A549 (cell line): ENCODE results near the gene MSRB3. TPM values are rescaled to one million over a fixed set of nuclear protein-coding genes. Genes with fewer than 3 reads are reported as not detected.

ENCODE experiments used
- ATAC-seq, 2 experiments: fragments of 200-7000 bp in 1 of 2; fragments of >200 bp in 1 of 2; cut with Nextera tagmentation in 1 of 2; cut with Tn5 transposase in 1 of 2; 3 replicates each; pipeline versions ENCODE4 v1.8.0 to v1.9.1; 2018 to 2020; ENCODE audit warnings: mild to moderate bottlenecking in 1 of 2, moderate library complexity in 1 of 2
- CTCF ChIA-PET: fragments of 300-600 bp; sonication (Branson Sonifier 250); formaldehyde crosslinking; extraction: SDS; loops from one replicate; lab custom pipeline; 2021; ENCODE audit warnings: antibody characterized with exemption, inconsistent platforms; lab: Yijun Ruan, JAX
- POLR2A ChIA-PET: fragments of 350-600 bp; formaldehyde crosslinking; extraction: SDS; loops from one replicate; lab custom pipeline; 2021; ENCODE audit warnings: antibody characterized with exemption, inconsistent platforms; lab: Yijun Ruan, JAX
- DNase-seq, 2 experiments: peaks; one replicate each; pipeline versions ENCODE4 v3.0.0 to v3.0.0-alpha.2; 2011 to 2016; ENCODE audit warnings: low read depth in 1 of 2, low spot score in 1 of 2
- FAIRE-seq: peaks from 2 replicates; lab custom pipeline; 2011; peaks lifted over from hg19 to GRCh38; lab: Jason Lieb, UNC
- H3K27ac ChIP-seq, 2 experiments: fragments of >200 bp; sonication (Bioruptor Twin); formaldehyde crosslinking; 3 replicates each; pipeline ENCODE4 v1.5.1; 2016 to 2017
- H3K4me1 ChIP-seq: fragments of >200 bp; sonication (Bioruptor Twin); formaldehyde crosslinking; 3 replicates; pipeline ENCODE4 v1.6.1; 2016
- H3K4me2 ChIP-seq: fragments of >200 bp; sonication (Bioruptor Twin); formaldehyde crosslinking; 3 replicates; pipeline ENCODE4 v1.6.1; 2016
- H3K4me3 ChIP-seq: fragments of >200 bp; sonication (Bioruptor Twin); formaldehyde crosslinking; 3 replicates; pipeline ENCODE4 v1.5.1; 2016
- H3K9me3 ChIP-seq: fragments of >200 bp; sonication (Bioruptor Twin); formaldehyde crosslinking; 3 replicates; pipeline ENCODE4 v1.6.1; 2016
- BHLHE40 ChIP-seq: IDR thresholded peaks from 2 replicates; pipeline ENCODE4 v1.6.1; 2012; ENCODE audit warnings: low read depth, low read length, inconsistent platforms
- EHF ChIP-seq: fragments of 250-450 bp; sonication (Bioruptor Pico); IDR thresholded peaks from 2 replicates; pipeline ENCODE4 v1.5.0; 2020; ENCODE audit warnings: mild to moderate bottlenecking
- EP300 ChIP-seq, 2 experiments: fragments of >200 bp; sonication (Bioruptor Twin); formaldehyde crosslinking; IDR thresholded peaks; 2 replicates in 1 of 2; 3 replicates in 1 of 2; pipeline ENCODE4 v1.6.1; 2016 to 2017
- ESRRA ChIP-seq: fragments of 150-350 bp; IDR thresholded peaks from 2 replicates; pipeline ENCODE4 v1.6.1; 2014; ENCODE audit warnings: mild to moderate bottlenecking, low read length, borderline replicate concordance
- HOXA7 ChIP-seq: fragments of 250-450 bp; sonication (Bioruptor Pico); IDR thresholded peaks from 2 replicates; pipeline ENCODE4 v1.5.0; 2020; ENCODE audit warnings: mild to moderate bottlenecking, moderate library complexity
- HOXB13 ChIP-seq: fragments of 250-450 bp; sonication (Bioruptor Pico); IDR thresholded peaks from 2 replicates; pipeline ENCODE4 v1.5.0; 2020; ENCODE audit warnings: low read depth, mild to moderate bottlenecking, moderate library complexity
- HOXB5 ChIP-seq: fragments of 250-450 bp; sonication (Bioruptor Pico); IDR thresholded peaks from 2 replicates; pipeline ENCODE4 v1.5.0; 2020; ENCODE audit warnings: mild to moderate bottlenecking, moderate library complexity
- JUN ChIP-seq, 2 experiments: fragments of >200 bp; sonication (Bioruptor Twin); formaldehyde crosslinking; IDR thresholded peaks; 2 replicates in 1 of 2; 3 replicates in 1 of 2; pipeline ENCODE4 v1.6.1; 2016 to 2017
- KDM1A ChIP-seq: fragments of 200-600 bp; sonication (generic); IDR thresholded peaks from 2 replicates; pipeline ENCODE4 v1.6.1; 2016; ENCODE audit warnings: low read depth, mild to moderate bottlenecking
- KDM5A ChIP-seq: fragments of 200-600 bp; sonication (generic); IDR thresholded peaks from 2 replicates; pipeline ENCODE4 v1.6.1; 2016; ENCODE audit warnings: antibody characterized with exemption, mild to moderate bottlenecking
- MAFK ChIP-seq: fragments of 450-650 bp; IDR thresholded peaks from 2 replicates; pipeline ENCODE4 v1.6.1; 2014; ENCODE audit not compliant: partially characterized antibody
- POLR2A ChIP-seq: IDR thresholded peaks from 2 replicates; pipeline ENCODE4 v1.6.1; 2012; ENCODE audit warnings: mild to moderate bottlenecking, low read length
- RAD21 ChIP-seq, 2 experiments: fragments of >200 bp in 1 of 2; sonication (Bioruptor Twin) in 1 of 2; formaldehyde crosslinking in 1 of 2; IDR thresholded peaks in 1 of 2; conservative IDR thresholded peaks in 1 of 2; 2 replicates in 1 of 2; 3 replicates in 1 of 2; pipeline ENCODE4 v1.6.1; 2012 to 2018; ENCODE audit warnings: inconsistent platforms in 1 of 2
- RCOR1 ChIP-seq: fragments of 150-350 bp; IDR thresholded peaks from 2 replicates; pipeline ENCODE4 v1.6.1; 2014; ENCODE audit warnings: antibody characterized with exemption, low read length, low read depth
- TFCP2L1 ChIP-seq: fragments of 250-450 bp; sonication (Bioruptor Pico); IDR thresholded peaks from 2 replicates; pipeline ENCODE4 v1.5.0; 2021; ENCODE audit warnings: mild to moderate bottlenecking
- TP53 ChIP-seq: fragments of 250-450 bp; sonication (Bioruptor Pico); IDR thresholded peaks from 2 replicates; pipeline ENCODE4 v1.5.0; 2021; ENCODE audit warnings: mild to moderate bottlenecking, moderate library complexity
- ZC3H11A ChIP-seq: fragments of 450-650 bp; IDR thresholded peaks from 2 replicates; pipeline ENCODE4 v1.6.1; 2014; ENCODE audit warnings: antibody characterized with exemption, mild to moderate bottlenecking
- ZFP36 ChIP-seq: fragments of 450-650 bp; IDR thresholded peaks from 2 replicates; pipeline ENCODE4 v1.6.1; 2014; ENCODE audit warnings: borderline replicate concordance; ENCODE audit not compliant: partially characterized antibody
- ZSCAN20 ChIP-seq: fragments of 250-450 bp; sonication (Bioruptor Pico); IDR thresholded peaks from 2 replicates; pipeline ENCODE4 v1.8.0; 2022; ENCODE audit warnings: mild to moderate bottlenecking, moderate library complexity
- WGBS: methylation state at CpG from one replicate; pipeline ENCODE4 v1.1.6; 2017; ENCODE audit errors: missing lambda C conversion rate; 5-methylcytosine and 5-hydroxymethylcytosine counted together
- polyA plus RNA-seq, 4 experiments: library from polyadenylated mRNA; depleted of rRNA in 3 of 4; stranded (reverse); fragments of >200 nt; fragmentation: RNase III in 1 of 4; extraction: RNeasy Plus Mini Kit Qiagen cat#74134 plus additional on column Dnase treatment in 1 of 4; gene quantifications; 2 replicates in 3 of 4; 3 replicates in 1 of 4; pipeline ENCODE4 v1.2.3, GENCODE V29; 2011 to 2017
- TF ChIP-seq, protein P1 (sequence below): fragments of 250-450 bp; sonication (Bioruptor Pico); IDR thresholded peaks from 2 replicates; pipeline ENCODE4 v1.5.0; 2020; ENCODE audit warnings: low read depth, mild to moderate bottlenecking, moderate library complexity
- TF ChIP-seq, protein P2 (sequence below): fragments of 450-650 bp; IDR thresholded peaks from 2 replicates; pipeline ENCODE4 v1.6.1; 2014; ENCODE audit warnings: antibody characterized with exemption
- TF ChIP-seq, protein P3 (sequence below): fragments of >200 bp; sonication (Bioruptor Twin); formaldehyde crosslinking; IDR thresholded peaks from 2 replicates; pipeline ENCODE4 v1.6.1; 2016
- TF ChIP-seq, protein P4 (sequence below): fragments of 200-600 bp; sonication (generic); IDR thresholded peaks from 2 replicates; pipeline ENCODE4 v1.6.1; 2016; ENCODE audit warnings: antibody characterized with exemption, mild to moderate bottlenecking, moderate library complexity
- TF ChIP-seq, protein P5 (sequence below): fragments of 150-350 bp; IDR thresholded peaks from 2 replicates; pipeline ENCODE4 v1.6.1; 2014; ENCODE audit warnings: low read depth, mild to moderate bottlenecking, low read length
- TF ChIP-seq, protein P6 (sequence below): fragments of >200 bp; sonication (Bioruptor Twin); formaldehyde crosslinking; IDR thresholded peaks from 3 replicates; pipeline ENCODE4 v1.5.1; 2016

MSRB3 gene
- polyA plus RNA-seq, 2 of the 4 experiments (the other 2 are of a cell fraction) = 25.2 to 46.1 TPM

DNA sequence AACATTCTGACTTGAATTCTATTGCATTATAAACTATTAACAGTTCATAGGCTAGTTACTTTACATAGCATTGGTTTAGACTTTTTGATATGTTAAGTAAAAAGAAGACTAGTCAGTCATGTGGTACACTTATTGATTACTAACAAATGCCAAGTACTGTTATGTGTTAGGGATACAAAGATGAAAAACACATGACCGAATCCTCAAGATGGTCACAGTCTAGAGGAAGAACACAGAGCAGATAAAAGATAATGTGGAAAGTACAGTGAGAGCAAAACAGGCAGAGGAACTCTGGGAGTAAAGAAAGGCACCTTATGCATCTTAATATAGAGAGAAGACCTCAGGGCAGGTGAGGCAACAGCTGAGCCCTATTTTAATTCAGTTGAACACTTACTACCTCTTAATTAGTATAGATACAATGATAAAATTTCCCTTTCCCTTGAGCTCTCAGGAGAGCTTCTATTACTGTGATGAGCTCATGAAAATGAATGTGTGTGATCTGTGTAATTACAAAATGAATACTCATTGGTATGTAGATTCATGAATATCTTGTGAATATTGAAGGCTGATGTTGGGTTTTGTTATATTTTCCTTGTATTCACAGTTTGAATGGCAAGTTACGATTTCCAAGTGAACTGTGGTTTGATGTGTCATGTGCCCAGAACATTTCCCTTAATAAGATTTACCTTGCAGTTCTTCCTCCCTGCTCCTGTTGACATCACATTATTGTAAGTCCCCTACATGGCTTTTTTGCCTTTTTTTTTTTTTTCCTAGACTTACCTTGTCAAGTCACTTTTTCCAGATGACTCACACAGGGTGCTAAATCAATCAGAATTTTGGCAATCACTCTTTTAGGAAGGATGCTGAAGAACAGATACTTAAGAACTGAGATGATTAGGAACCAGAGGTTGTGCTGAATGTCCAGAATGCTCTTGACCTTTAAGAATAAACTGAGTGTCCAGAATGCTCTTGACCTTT, 29.5 kb upstream of the MSRB3 start (continued):
- TF ChIP-seq, protein P1, sequence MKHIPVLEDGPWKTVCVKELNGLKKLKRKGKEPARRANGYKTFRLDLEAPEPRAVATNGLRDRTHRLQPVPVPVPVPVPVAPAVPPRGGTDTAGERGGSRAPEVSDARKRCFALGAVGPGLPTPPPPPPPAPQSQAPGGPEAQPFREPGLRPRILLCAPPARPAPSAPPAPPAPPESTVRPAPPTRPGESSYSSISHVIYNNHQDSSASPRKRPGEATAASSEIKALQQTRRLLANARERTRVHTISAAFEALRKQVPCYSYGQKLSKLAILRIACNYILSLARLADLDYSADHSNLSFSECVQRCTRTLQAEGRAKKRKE = no peak
- TF ChIP-seq KDM1A = no peak

DNA sequence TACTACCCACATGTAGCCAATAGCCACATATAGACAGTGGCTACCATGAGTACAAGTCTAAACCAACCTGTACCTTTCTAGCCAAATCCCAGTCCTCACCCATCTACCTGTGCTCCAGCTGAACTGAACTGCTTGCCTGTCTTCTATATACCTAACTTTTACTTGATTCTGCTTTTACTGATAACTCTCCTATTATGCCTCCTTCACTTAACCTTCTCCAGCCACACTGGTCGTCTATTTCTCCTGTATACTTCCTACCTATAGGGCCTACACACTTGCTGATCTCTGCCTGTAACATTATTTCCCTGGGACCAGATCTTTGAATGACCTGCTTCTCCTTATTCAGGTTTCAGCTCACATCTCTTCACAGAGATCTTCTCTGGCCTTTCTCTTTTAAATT, 26.0 kb upstream of the MSRB3 start:
- Histone ChIP-seq H3K27ac (no peak overlapping the region), H3K4me3 (no peak overlapping the region), H3K4me1 (no peaks in the 10 kb centered on the region), H3K9me3 (no peaks in the 10 kb centered on the region), H3K4me2 (no peak overlapping the region)
- POLR2A ChIA-PET = no interaction called here
- no peak for FAIRE-seq
- 39% methylated on average over 1 of the region's 1 CpG for WGBS
- TF ChIP-seq, protein P2, sequence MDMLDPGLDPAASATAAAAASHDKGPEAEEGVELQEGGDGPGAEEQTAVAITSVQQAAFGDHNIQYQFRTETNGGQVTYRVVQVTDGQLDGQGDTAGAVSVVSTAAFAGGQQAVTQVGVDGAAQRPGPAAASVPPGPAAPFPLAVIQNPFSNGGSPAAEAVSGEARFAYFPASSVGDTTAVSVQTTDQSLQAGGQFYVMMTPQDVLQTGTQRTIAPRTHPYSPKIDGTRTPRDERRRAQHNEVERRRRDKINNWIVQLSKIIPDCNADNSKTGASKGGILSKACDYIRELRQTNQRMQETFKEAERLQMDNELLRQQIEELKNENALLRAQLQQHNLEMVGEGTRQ = no peak
- TF ChIP-seq TFCP2L1 (CRISPR knock-in tag) (no peak), ZFP36 (no peak), BHLHE40 (no peak), ZSCAN20 (CRISPR knock-in tag) (no peak), ESRRA (no peak), HOXA7 (CRISPR knock-in tag) (no peak), MAFK (no peak), TP53 (no peak), HOXB13 (no peak), ZC3H11A (no peak), POLR2A (no peak), KDM5A (no peak)
- TF ChIP-seq, protein P3, sequence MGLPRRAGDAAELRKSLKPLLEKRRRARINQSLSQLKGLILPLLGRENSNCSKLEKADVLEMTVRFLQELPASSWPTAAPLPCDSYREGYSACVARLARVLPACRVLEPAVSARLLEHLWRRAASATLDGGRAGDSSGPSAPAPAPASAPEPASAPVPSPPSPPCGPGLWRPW = no peak
- CTCF ChIA-PET = no interaction called here
- 0 out of 6 replicates have a peak, but pooled peaks of 1 of the 2 experiments have one; percentile 50 for ATAC-seq
- no peak for DNase-seq

DNA sequence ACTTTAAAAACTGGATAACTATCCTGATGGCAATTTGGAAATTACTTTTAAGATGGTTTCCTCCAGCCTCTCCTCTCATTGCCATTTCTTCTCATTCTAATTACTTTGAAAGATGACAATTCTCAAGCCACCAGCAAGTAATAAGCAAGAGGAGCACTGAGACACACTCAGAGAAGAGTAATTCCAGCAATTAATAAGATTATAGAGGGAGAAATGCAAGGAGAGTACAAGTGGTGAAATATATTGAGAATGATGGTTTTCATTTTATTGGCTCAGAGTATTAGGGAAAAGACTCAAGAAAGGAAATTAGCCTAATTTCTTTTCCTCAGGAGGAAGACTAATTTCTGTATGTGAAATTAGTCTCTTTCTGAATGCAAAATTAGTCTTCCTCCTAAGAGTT, 20.5 kb upstream of the MSRB3 start:
- ChIA-PET POLR2A (no interaction called here), CTCF (interaction anchor here (0.6 to 1.3 kb wide), 3 partner anchors 21 to 863 kb away, joined by 4 to 5 read pairs (median 4); no protein-coding TSS in a partner anchor)
- Histone ChIP-seq H3K4me1 (no peaks in the 10 kb centered on the region), H3K4me2 (no peak overlapping the region), H3K4me3 (no peak overlapping the region), H3K27ac (no peak overlapping the region), H3K9me3 (no peaks in the 10 kb centered on the region)
- ATAC-seq = no peak
- DNase-seq = no peak
- TF ChIP-seq, protein P4, sequence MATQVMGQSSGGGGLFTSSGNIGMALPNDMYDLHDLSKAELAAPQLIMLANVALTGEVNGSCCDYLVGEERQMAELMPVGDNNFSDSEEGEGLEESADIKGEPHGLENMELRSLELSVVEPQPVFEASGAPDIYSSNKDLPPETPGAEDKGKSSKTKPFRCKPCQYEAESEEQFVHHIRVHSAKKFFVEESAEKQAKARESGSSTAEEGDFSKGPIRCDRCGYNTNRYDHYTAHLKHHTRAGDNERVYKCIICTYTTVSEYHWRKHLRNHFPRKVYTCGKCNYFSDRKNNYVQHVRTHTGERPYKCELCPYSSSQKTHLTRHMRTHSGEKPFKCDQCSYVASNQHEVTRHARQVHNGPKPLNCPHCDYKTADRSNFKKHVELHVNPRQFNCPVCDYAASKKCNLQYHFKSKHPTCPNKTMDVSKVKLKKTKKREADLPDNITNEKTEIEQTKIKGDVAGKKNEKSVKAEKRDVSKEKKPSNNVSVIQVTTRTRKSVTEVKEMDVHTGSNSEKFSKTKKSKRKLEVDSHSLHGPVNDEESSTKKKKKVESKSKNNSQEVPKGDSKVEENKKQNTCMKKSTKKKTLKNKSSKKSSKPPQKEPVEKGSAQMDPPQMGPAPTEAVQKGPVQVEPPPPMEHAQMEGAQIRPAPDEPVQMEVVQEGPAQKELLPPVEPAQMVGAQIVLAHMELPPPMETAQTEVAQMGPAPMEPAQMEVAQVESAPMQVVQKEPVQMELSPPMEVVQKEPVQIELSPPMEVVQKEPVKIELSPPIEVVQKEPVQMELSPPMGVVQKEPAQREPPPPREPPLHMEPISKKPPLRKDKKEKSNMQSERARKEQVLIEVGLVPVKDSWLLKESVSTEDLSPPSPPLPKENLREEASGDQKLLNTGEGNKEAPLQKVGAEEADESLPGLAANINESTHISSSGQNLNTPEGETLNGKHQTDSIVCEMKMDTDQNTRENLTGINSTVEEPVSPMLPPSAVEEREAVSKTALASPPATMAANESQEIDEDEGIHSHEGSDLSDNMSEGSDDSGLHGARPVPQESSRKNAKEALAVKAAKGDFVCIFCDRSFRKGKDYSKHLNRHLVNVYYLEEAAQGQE = no peak
- TF ChIP-seq ESRRA (no peak), JUN (IDR thresholded peaks at IDR 0.05) (no peak), RAD21 (conservative IDR thresholded peaks at IDR 0.05 in 1 of 2, IDR thresholded peaks at IDR 0.05 in 1 of 2) (no peak), RCOR1 (no peak), POLR2A (no peak), HOXB5 (CRISPR knock-in tag) (no peak), EHF (CRISPR knock-in tag) (no peak), EP300 (IDR thresholded peaks at IDR 0.05) (no peak)
- TF ChIP-seq, protein P5, sequence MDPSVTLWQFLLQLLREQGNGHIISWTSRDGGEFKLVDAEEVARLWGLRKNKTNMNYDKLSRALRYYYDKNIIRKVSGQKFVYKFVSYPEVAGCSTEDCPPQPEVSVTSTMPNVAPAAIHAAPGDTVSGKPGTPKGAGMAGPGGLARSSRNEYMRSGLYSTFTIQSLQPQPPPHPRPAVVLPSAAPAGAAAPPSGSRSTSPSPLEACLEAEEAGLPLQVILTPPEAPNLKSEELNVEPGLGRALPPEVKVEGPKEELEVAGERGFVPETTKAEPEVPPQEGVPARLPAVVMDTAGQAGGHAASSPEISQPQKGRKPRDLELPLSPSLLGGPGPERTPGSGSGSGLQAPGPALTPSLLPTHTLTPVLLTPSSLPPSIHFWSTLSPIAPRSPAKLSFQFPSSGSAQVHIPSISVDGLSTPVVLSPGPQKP = no peak
- TF ChIP-seq, protein P6, sequence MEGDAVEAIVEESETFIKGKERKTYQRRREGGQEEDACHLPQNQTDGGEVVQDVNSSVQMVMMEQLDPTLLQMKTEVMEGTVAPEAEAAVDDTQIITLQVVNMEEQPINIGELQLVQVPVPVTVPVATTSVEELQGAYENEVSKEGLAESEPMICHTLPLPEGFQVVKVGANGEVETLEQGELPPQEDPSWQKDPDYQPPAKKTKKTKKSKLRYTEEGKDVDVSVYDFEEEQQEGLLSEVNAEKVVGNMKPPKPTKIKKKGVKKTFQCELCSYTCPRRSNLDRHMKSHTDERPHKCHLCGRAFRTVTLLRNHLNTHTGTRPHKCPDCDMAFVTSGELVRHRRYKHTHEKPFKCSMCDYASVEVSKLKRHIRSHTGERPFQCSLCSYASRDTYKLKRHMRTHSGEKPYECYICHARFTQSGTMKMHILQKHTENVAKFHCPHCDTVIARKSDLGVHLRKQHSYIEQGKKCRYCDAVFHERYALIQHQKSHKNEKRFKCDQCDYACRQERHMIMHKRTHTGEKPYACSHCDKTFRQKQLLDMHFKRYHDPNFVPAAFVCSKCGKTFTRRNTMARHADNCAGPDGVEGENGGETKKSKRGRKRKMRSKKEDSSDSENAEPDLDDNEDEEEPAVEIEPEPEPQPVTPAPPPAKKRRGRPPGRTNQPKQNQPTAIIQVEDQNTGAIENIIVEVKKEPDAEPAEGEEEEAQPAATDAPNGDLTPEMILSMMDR = no peak
- TF ChIP-seq, protein P3 = no peak
- no peak for FAIRE-seq
